NCI-H524 treated with DMSO at 0.1 percent for 48 hours (cell line): ENCODE data around the gene LRRFIP2.
"Not testable (repeated sequence)": the region's sequence is repeated elsewhere in the genome, so short reads cannot be mapped to it uniquely, and the experiment has no call there.

ENCODE experiments used
- DNase-seq: peaks from one replicate; lab custom pipeline; 2025; lab: John Stamatoyannopoulos, UW

LRRFIP2 gene, protein sequence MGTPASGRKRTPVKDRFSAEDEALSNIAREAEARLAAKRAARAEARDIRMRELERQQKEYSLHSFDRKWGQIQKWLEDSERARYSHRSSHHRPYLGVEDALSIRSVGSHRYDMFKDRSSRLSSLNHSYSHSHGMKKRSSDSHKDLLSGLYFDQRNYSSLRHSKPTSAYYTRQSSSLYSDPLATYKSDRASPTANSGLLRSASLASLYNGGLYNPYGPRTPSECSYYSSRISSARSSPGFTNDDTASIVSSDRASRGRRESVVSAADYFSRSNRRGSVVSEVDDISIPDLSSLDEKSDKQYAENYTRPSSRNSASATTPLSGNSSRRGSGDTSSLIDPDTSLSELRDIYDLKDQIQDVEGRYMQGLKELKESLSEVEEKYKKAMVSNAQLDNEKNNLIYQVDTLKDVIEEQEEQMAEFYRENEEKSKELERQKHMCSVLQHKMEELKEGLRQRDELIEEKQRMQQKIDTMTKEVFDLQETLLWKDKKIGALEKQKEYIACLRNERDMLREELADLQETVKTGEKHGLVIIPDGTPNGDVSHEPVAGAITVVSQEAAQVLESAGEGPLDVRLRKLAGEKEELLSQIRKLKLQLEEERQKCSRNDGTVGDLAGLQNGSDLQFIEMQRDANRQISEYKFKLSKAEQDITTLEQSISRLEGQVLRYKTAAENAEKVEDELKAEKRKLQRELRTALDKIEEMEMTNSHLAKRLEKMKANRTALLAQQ

GRCh38 chr3:37174532-37175126 is at the start of gene LRRFIP2:
Gene LRRFIP2 (minus strand): TSS chr3:37174582. CDS start chr3:37148983, 25,599 bp downstream.
- DNase-seq, result no peak

GRCh38 chr3:37223576-37223975 is 49.2 kb upstream of the LRRFIP2 start:
- DNase-seq, result no peak

- no peak for DNase-seq
These were observed 48.8 kb upstream of the LRRFIP2 start for GRCh38 chr3:37223141-37223558.

- DNase-seq, result not testable (repeated sequence)
These were observed 48.2 kb upstream of the LRRFIP2 start for GRCh38 chr3:37222542-37222941.

DNA sequence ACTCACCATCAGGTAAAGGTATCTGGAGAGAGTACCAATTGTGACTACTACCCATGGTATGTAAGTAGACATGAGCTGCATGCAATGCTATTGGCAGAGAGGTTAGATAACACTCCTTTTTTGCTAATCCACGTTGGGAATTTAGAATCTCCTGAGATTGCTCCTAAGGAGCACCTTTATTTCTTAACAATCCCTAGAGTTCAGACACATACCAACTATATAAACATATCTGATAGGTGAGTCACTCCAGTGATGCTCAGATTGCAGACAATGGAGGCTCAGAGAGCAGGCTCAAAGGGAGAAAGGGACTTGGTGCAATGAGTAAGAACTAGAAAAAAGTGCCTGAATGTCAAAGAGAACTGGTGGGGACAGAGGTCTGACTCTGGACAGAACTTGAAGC is 47.0 kb upstream of the LRRFIP2 start:
- no peak for DNase-seq

GRCh38 chr3:37219266-37219665 is 44.9 kb upstream of the LRRFIP2 start:
- DNase-seq, result peak; percentile 60

DNA sequence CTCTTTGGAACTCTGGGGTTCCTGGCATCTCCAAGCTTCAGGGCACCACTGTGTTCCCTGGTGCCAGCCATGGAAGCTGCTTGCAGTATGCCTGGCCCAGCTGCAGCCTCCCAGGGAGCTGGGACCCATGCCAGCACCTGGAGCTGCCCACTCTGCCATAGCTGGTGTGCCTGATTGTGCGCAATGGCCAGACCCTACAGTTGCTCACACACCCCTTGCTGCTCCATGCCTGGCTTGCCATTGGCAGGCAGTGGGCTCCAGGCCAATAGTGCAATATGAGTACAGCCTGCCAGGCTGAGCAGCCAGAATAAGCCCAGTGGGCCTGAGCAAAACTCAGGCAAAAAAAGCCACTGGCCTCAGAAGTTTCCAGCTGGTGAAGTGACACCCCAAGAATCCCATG is 43.8 kb upstream of the LRRFIP2 start:
- no peak for DNase-seq

DNA sequence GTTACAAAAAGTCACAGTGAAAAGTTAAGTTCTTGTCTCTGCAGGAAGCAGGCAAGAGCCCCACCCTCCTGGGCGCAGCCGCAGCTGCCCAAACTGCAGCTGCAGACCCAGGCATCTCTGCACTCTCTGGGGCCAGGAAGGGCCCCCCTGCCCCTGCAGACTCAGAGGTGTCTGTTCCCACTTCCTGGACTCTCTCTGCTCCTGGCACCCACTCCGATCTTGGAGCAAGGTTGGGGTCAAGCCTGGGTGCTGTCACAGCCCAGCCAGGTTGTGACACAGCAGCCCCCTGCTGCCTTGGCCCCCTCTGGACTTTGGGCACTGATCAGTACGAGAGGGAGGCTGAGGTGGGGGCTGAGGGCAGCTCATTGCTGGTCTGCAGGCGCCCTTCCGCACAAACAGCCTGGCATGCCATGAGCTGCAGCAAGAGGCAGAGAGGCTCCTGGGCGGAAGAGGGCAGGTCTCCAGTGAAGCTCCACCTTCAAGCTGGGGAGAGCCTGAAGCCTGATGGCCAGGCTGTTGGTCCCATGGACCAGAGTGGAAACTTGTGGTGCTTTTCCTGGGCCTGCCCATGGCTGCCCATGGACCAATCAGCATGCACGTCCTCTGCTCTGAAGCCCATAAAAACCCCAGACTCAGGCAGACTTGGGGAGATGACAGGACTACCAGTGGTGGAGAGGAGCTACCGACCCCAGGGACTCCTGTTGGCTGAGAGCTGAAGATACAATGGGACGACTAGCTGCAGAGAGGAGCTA is 42.9 kb upstream of the LRRFIP2 start:
- DNase-seq, result no peak

DNA sequence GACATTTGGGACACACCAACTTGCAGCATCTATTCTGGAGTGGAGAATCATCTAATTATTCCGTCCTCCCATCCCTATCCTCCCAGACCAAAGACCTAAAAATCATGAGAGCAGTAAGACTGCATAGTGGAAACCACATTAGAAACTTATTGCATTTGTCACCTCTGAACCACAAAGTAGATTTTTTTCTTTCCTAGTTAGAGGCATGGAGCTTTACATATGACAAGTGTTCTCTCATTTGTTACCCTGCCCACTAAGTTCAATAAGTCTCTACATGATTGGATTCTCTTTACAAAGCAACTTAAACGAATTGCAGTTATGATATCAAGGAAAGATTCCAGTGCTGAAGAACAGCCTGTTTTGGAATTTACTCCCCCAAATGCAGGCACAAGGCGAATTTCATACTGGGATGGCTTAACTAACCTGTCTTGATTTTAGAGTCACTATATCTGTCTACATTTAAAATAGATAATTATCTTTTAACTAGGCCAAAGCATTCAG is 42.3 kb upstream of the LRRFIP2 start:
- no peak for DNase-seq

DNA sequence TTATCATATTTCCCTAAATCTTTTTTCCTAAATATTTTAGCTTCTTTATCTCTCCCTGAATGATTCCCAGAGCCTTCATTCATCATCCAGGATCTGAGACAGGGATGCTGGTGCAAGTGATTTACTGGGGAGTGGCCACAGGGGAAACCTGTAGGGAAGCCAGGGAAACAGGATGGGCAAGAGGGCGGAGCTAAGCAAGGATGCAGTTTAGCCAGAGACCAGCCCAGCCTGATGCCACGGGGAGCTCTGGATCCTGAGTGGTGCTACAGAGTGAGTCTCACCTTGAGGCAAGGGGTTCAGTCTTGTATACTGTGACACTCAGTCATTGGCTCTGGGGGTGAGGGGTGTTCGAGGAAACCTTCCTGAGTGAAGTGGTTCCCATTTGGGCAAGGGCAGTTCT is 39.7 kb upstream of the LRRFIP2 start:
- DNase-seq, result no peak

DNA sequence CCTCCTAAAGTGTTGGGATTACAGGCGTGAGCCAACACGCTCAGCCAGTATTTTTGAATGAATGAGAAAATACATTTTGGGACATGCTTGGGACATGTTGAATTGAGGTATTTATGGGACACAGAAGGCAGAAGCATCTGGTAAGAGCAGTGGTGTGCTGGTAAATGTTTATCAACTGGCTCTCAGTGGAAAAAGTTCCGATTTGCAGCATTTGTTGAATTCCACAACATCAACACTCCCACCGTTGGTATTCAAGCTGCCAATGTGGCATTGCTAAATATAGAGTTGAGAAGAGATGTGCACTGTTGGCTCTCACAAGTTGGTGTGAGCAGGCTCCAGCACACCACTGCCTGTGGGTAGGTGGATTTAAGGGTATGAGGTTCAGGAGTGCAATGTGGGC is 35.8 kb upstream of the LRRFIP2 start:
- DNase-seq, result no peak

GRCh38 chr3:37208576-37208975 is 34.2 kb upstream of the LRRFIP2 start:
- DNase-seq, result not testable (repeated sequence)

GRCh38 chr3:37208008-37208407 is 33.6 kb upstream of the LRRFIP2 start:
- not testable (repeated sequence) for DNase-seq

- not testable (repeated sequence) for DNase-seq
These were observed 31.7 kb upstream of the LRRFIP2 start for GRCh38 chr3:37206041-37206440.

DNA sequence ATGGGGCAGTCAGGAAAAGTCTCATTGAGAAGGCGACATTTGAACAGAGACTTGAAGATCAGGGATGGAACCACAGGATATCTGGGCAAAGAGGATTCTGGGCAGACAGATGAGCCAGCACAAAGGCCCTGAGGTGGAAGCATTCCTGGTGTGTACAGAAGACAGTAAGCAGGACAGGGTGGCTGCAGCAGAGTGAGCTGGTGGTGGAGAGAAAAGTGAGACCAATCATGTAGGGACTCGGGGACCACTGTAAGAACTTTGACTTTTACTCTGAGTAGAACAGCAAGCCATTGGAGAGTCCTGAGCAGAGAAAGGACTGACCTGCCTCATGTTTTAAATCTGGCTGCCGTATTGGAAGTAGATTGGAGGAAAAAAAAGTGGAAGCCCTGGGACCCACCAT is 29.9 kb upstream of the LRRFIP2 start:
- DNase-seq, result no peak

- no peak for DNase-seq
These were observed 27.7 kb upstream of the LRRFIP2 start for GRCh38 chr3:37202035-37202434.

- no peak for DNase-seq
These were observed 25.8 kb upstream of the LRRFIP2 start for GRCh38 chr3:37200141-37200540.

- DNase-seq, result no peak
These were observed 24.6 kb upstream of the LRRFIP2 start for GRCh38 chr3:37198996-37199395.

DNA sequence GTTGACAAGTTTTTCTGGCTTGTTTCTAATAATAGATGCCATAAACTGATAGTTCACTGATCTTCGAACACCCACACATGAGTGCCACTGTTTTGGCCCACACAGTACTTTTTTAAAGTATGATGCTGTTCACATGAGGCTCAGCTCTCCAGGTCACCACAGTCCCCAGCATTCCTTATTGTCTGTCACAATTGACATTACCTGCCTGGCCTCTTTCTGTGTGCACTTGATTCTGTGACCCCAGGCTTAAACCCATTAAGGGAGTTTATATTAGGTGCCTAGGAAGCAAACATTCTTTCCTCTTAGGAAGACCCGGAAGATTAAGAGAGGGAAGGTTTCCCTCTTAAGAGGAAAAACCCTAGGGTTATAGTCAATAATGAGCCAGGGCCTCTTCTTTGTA is 24.2 kb upstream of the LRRFIP2 start:
- DNase-seq, result no peak

DNA sequence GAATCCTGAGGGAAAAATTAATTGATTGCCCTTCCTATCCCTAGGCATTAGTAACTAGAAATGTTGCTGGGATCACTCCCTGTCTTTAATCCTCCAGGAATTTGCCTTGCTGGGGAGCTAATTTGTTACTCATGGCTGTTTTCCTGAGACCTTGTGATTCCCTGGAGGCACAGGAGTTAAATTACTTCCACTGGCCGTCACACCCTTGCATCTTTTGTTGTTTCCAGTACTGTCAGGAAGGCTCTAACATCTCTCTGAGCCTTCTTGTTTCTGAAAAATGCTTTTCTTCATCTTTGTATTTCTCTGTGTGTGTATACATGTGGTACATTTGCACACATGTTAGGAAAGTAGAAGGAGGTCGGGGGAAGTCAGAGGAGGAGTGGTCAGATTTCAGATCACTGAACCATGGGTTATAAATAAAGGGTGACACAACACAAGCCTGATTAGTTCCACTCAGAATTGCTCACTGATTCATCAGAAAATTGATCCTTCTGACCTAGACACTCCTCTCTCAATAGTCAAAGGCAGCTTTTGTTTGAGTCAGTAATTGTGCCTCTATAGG is 23.5 kb upstream of the LRRFIP2 start:
- DNase-seq, result no peak

DNA sequence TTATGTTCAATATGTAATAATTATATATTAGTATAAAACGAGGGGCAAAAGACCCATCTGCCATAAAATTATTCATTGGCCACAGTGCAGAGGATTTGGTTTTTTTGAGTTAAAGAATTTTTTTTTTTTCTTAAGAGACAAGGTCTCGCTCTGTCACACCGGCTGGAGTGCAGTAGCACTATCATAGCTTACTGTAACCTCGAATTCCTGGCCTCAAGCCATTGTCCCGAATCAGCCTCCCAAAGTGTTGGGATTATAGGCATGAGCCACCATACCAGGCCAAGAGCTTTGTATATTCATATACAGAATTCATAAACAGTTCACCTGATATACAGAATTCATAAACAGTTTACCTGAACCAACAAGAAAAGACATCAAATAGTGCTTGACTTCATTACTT is 20.2 kb upstream of the LRRFIP2 start:
- no peak for DNase-seq

GRCh38 chr3:37190667-37191066 is 16.3 kb upstream of the LRRFIP2 start:
- DNase-seq, result no peak
